ENCODE results near the gene KANSL2.
"Not testable (repeated sequence)": the region's sequence is repeated elsewhere in the genome, so short reads cannot be mapped to it uniquely, and the experiment has no call there.

The KANSL2 gene

GRCh38 chr12:48681710-48682532 is at the start of gene KANSL2:
Gene KANSL2, minus strand, starts transcription at chr12:48682238. Its CDS starts 606 bp downstream, at chr12:48681632.
- peak; percentile 96 for DNase-seq (ENCODE audit: low spot score)

- DNase-seq (ENCODE audit: low spot score), result no peak
Observed at GRCh38 chr12:48728807-48729206, 46.8 kb upstream of the KANSL2 start.

- not testable (repeated sequence) for DNase-seq (ENCODE audit: low spot score)
Observed at GRCh38 chr12:48720737-48721136, 38.7 kb upstream of the KANSL2 start.

- DNase-seq (ENCODE audit: low spot score), result not testable (repeated sequence)
Observed at GRCh38 chr12:48720171-48720570, 38.1 kb upstream of the KANSL2 start.

- not testable (repeated sequence) for DNase-seq (ENCODE audit: low spot score)
Observed at GRCh38 chr12:48719002-48719401, 37.0 kb upstream of the KANSL2 start.

- peak; percentile 12 for DNase-seq (ENCODE audit: low spot score)
Observed at GRCh38 chr12:48717252-48717695, 35.2 kb upstream of the KANSL2 start.

GRCh38 chr12:48716493-48717251 is 34.6 kb upstream of the KANSL2 start, which contains the start of gene CCNT1:
Gene CCNT1, minus strand, starts transcription at chr12:48716707. Its CDS starts 32 bp downstream, at chr12:48716675.
- peak; percentile 98 for DNase-seq (ENCODE audit: low spot score)

- DNase-seq (ENCODE audit: low spot score), result no peak
Observed at GRCh38 chr12:48716168-48716492, 34.1 kb upstream of the KANSL2 start.

GRCh38 chr12:48712209-48712608 is 30.2 kb upstream of the KANSL2 start:
- no peak for DNase-seq (ENCODE audit: low spot score)

- DNase-seq (ENCODE audit: low spot score), result not testable (repeated sequence)
Observed at GRCh38 chr12:48698822-48699221, 16.8 kb upstream of the KANSL2 start.

GRCh38 chr12:48696626-48697025 is 14.6 kb upstream of the KANSL2 start:
- no peak for DNase-seq (ENCODE audit: low spot score)

GRCh38 chr12:48695859-48696258 is 13.8 kb upstream of the KANSL2 start:
- no peak for DNase-seq (ENCODE audit: low spot score)

- DNase-seq (ENCODE audit: low spot score), result no peak
Observed at GRCh38 chr12:48694038-48694437, 12.0 kb upstream of the KANSL2 start.

GRCh38 chr12:48693572-48693971 is 11.5 kb upstream of the KANSL2 start:
- DNase-seq (ENCODE audit: low spot score), result no peak

GRCh38 chr12:48691826-48692487 is 9.9 kb upstream of the KANSL2 start:
- DNase-seq (ENCODE audit: low spot score), result no peak

GRCh38 chr12:48690990-48691389 is 9.0 kb upstream of the KANSL2 start:
- DNase-seq (ENCODE audit: low spot score), result no peak

GRCh38 chr12:48690436-48690835 is 8.4 kb upstream of the KANSL2 start:
- DNase-seq (ENCODE audit: low spot score), result no peak

- DNase-seq (ENCODE audit: low spot score), result no peak
Observed at GRCh38 chr12:48688836-48689235, 6.8 kb upstream of the KANSL2 start.

GRCh38 chr12:48687592-48687991 is 5.6 kb upstream of the KANSL2 start:
- no peak for DNase-seq (ENCODE audit: low spot score)

- no peak for DNase-seq (ENCODE audit: low spot score)
Observed at GRCh38 chr12:48686615-48687334, 4.7 kb upstream of the KANSL2 start.

- no peak for DNase-seq (ENCODE audit: low spot score)
Observed at GRCh38 chr12:48686037-48686595, 4.1 kb upstream of the KANSL2 start.

GRCh38 chr12:48683534-48683933 is 1.5 kb upstream of the KANSL2 start:
- DNase-seq (ENCODE audit: low spot score), result no peak

Measured in hematopoietic multipotent progenitor cell treated with erythropoietin and hydrocortisone succinate and interleukin-3 and kit ligand, for 17 days (in vitro differentiated cells).